Measurements from ENCODE around the gene ANXA3. TPM values are rescaled to one million over a fixed set of nuclear protein-coding genes. Genes with fewer than 3 reads are reported as not detected.

Gene ANXA3
- total and polyA plus RNA-seq, 2 donors (not counting 1 experiment from before 2014, with no cell fraction given), result not detected

- Histone ChIP-seq H2AFZ (ENCODE audit: insufficient read depth, low read depth, low read length, poor library complexity, severe bottlenecking) (no peak overlapping the region), H4K20me1 (ENCODE audit: control insufficient read depth, insufficient read depth, low read length, poor library complexity, severe bottlenecking) (no peaks in the 10 kb centered on the region), H3K27me3 (replicated peaks in 1 of 4; ENCODE audit: control extremely low read depth in 1 of 4, control insufficient read depth in 3 of 4, insufficient read depth in 4 of 4, low read length in 3 of 4) (peaks cover 0 to 3% (median 0%) of the 10 kb centered on the region in 4 experiments), H3K4me2 (replicated peaks; ENCODE audit: low read depth, low read length, poor library complexity, severe bottlenecking) (no peak overlapping the region), H3K36me3 (replicated peaks in 1 of 2; ENCODE audit: control extremely low read depth in 1 of 2, control insufficient read depth in 1 of 2, extremely low read depth in 1 of 2, insufficient read depth in 2 of 2, low read length in 1 of 2) (no peaks in the 10 kb centered on the region), H3K4me3 (ENCODE audit: control extremely low read depth in 1 of 5, extremely low read depth in 1 of 5, insufficient read depth in 1 of 5, low read depth in 2 of 5, low read length in 4 of 5) (no peak overlapping the region), H3K4me1 (ENCODE audit: control insufficient read depth in 2 of 2, insufficient read depth in 2 of 2, low read length in 2 of 2) (peaks cover 0 to 3% of the 10 kb centered on the region in 2 donors), H3K9me3 (ENCODE audit: control extremely low read depth in 1 of 3, control insufficient read depth in 2 of 3, insufficient read depth in 1 of 3, low read length in 2 of 3) (peaks cover 0 to 3% (median 1%) of the 10 kb centered on the region in 3 donors), H3K9ac (ENCODE audit: low read length) (no peak overlapping the region), H3K27ac (ENCODE audit: low read length in 2 of 2) (no peak overlapping the region), H3K79me2 (ENCODE audit: control insufficient read depth, insufficient read depth, low read length) (no peaks in the 10 kb centered on the region)
- ChIA-PET POLR2A (no interaction called here), CTCF (no interaction called here)
- H3K4me1 Mint-ChIP-seq, result peaks cover 4% of the 10 kb centered on the region
- TF ChIP-seq CTCF (IDR thresholded peaks at IDR 0.05) (no peak), EZH2 (IDR thresholded peaks at IDR 0.05; ENCODE audit: borderline replicate concordance, insufficient read depth, low read depth, low read length, poor library complexity, severe bottlenecking) (no peak)
- H3K4me3 Mint-ChIP-seq, result no peak overlapping the region
- intact Hi-C loops (cut with micrococcal nuclease), result no loop called here
- WGBS (ENCODE audit: insufficient coverage), result no CpG with 5 or more reads among the region's 5 CpGs
- no peak overlapping the region for H3K27ac Mint-ChIP-seq
- DNase-seq, result no peak
- peaks cover 13% of the 10 kb centered on the region for H3K27me3 Mint-ChIP-seq
- H3K9me3 Mint-ChIP-seq (ENCODE audit: insufficient read depth), result no peaks in the 10 kb centered on the region
- ATAC-seq (ENCODE audit: low read depth), result no peak
Measured at GRCh38 chr4:78542373-78542772, 9.2 kb upstream of the ANXA3 start.

- H3K4me1 Mint-ChIP-seq, result peaks cover 4% of the 10 kb centered on the region
- ChIA-PET POLR2A (no interaction called here), CTCF (no interaction called here)
- Histone ChIP-seq H3K79me2 (ENCODE audit: control insufficient read depth, insufficient read depth, low read length) (no peaks in the 10 kb centered on the region), H3K4me2 (replicated peaks; ENCODE audit: low read depth, low read length, poor library complexity, severe bottlenecking) (no peak overlapping the region), H3K4me1 (ENCODE audit: control insufficient read depth in 2 of 2, insufficient read depth in 2 of 2, low read length in 2 of 2) (peaks cover 0 to 3% of the 10 kb centered on the region in 2 donors), H3K27me3 (replicated peaks in 1 of 4; ENCODE audit: control extremely low read depth in 1 of 4, control insufficient read depth in 3 of 4, insufficient read depth in 4 of 4, low read length in 3 of 4) (no peaks in the 10 kb centered on the region), H2AFZ (ENCODE audit: insufficient read depth, low read depth, low read length, poor library complexity, severe bottlenecking) (no peak overlapping the region), H3K9me3 (ENCODE audit: control extremely low read depth in 1 of 3, control insufficient read depth in 2 of 3, insufficient read depth in 1 of 3, low read length in 2 of 3) (peaks cover 0 to 3% (median 0%) of the 10 kb centered on the region in 3 donors), H3K27ac (ENCODE audit: low read length in 2 of 2) (no peak overlapping the region), H3K36me3 (replicated peaks in 1 of 2; ENCODE audit: control extremely low read depth in 1 of 2, control insufficient read depth in 1 of 2, extremely low read depth in 1 of 2, insufficient read depth in 2 of 2, low read length in 1 of 2) (no peaks in the 10 kb centered on the region), H4K20me1 (ENCODE audit: control insufficient read depth, insufficient read depth, low read length, poor library complexity, severe bottlenecking) (no peaks in the 10 kb centered on the region), H3K4me3 (ENCODE audit: control extremely low read depth in 1 of 5, extremely low read depth in 1 of 5, insufficient read depth in 1 of 5, low read depth in 2 of 5, low read length in 4 of 5) (no peak overlapping the region), H3K9ac (ENCODE audit: low read length) (no peak overlapping the region)
- DNase-seq (no peak), ATAC-seq (ENCODE audit: low read depth) (no peak)
- no peaks in the 10 kb centered on the region for H3K9me3 Mint-ChIP-seq (ENCODE audit: insufficient read depth)
- H3K4me3 Mint-ChIP-seq, result no peak overlapping the region
- no CpG with 5 or more reads among the region's 2 CpGs for WGBS (ENCODE audit: insufficient coverage)
- H3K27ac Mint-ChIP-seq, result no peak overlapping the region
- intact Hi-C loops (cut with micrococcal nuclease), result no loop called here
- peaks cover 10% of the 10 kb centered on the region for H3K27me3 Mint-ChIP-seq
- TF ChIP-seq CTCF (IDR thresholded peaks at IDR 0.05), result no peak
- no peak for TF ChIP-seq EZH2 (IDR thresholded peaks at IDR 0.05; ENCODE audit: borderline replicate concordance, insufficient read depth, low read depth, low read length, poor library complexity, severe bottlenecking)
Measured at GRCh38 chr4:78543424-78544125, 8.0 kb upstream of the ANXA3 start.

Data from B cell (primary cell).